ENCODE measurements around the gene OXCT1. TPM values are rescaled to one million over a fixed set of nuclear protein-coding genes. Genes with fewer than 3 reads are reported as not detected.

Gene OXCT1
- total and polyA plus RNA-seq, 9 of the 15 experiments (the other 6 are each of a cell fraction or from before 2014, with no cell fraction given): 24.7 to 61.2 (median 41.9) TPM

DNA sequence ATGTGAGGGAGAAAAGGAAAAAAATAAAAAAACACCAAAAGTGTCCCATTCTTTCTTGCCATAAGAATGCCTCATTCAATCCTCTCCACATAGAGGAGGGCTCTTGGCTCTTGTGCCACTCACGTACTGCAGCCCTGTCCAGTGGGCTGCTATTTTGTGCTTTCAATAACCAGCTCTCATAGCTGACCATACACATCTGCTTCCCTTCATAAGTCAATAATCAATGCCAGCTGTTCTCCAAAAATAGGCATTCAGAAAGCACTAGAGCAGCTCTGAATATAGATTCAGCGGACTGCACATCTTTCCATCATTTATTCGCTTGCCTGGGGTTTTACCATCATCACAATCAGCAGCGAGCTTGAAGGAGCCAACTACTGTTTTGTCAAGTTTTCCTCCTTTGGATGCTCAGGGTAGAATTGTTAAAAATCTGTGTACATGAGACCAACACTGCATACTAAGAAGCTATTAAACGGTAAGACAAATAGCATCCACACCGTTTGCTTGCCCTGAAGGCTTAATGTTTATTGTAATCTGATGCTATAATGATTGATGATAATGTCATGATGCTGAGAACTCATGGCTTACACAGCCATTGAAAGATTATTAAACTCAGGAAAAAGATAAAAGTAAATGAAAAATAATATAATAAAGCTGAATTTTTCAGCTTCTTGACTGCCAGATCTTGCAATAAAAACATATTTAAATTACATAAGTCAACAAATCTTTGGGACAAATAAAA lies 80.0 kb downstream of the OXCT1 start:
- BruUV-seq (replicated peaks): no TSS peak
- in situ Hi-C loops (cut with MboI): no loop called here
- Histone ChIP-seq H3K9me1 (ENCODE audit: control insufficient read depth, insufficient read depth, low read length) (no peaks in the 10 kb centered on the region), H3K9ac (ENCODE audit: insufficient read depth in 1 of 2, low read depth in 2 of 2, low read length in 2 of 2) (no peak overlapping the region), H3K36me3 (ENCODE audit: control insufficient read depth, insufficient read depth, low read length) (peaks cover 15% of the 10 kb centered on the region; the same call in 1 of the 3 replicates), H3K79me2 (ENCODE audit: control insufficient read depth, insufficient read depth, low read length) (no peaks in the 10 kb centered on the region), H4K20me1 (replicated peaks; ENCODE audit: control insufficient read depth, insufficient read depth, low read length) (no peaks in the 10 kb centered on the region), H3K27me3 (ENCODE audit: control insufficient read depth in 2 of 2, insufficient read depth in 2 of 2, low read length in 2 of 2) (no peaks in the 10 kb centered on the region), H3K4me3 (no peak overlapping the region), H3K9me3 (replicated peaks; ENCODE audit: control insufficient read depth, insufficient read depth, low read depth, low read length) (no peaks in the 10 kb centered on the region), H3K4me1 (replicated peaks in 1 of 2; ENCODE audit: control insufficient read depth in 2 of 2, insufficient read depth in 2 of 2, low read length in 2 of 2) (no peaks in the 10 kb centered on the region), H3K27ac (ENCODE audit: extremely low read depth, low read depth, low read length) (no peak overlapping the region), H2AFZ (ENCODE audit: low read depth, low read length) (no peak overlapping the region), H3K4me2 (ENCODE audit: insufficient read depth, low read length) (no peak overlapping the region)
- no peak for ATAC-seq
- POLR2A ChIA-PET: interaction anchor here (0.6 to 1.8 kb wide), 5 partner anchors 9 to 36 kb away, joined by 3 to 6 read pairs (median 3); no protein-coding TSS in a partner anchor
- intact Hi-C loops (cut with micrococcal nuclease): no loop called here
- no peak for FAIRE-seq
- DNase-seq (ENCODE audit: extremely low read depth in 1 of 4, low spot score in 3 of 4): no peak
- WGBS (ENCODE audit: insufficient coverage, low coverage, missing lambda C conversion rate): 32% methylated on average over 6 of the region's 6 CpGs
- CTCF ChIA-PET (ENCODE audit: low intra/inter-chr PET ratio): no interaction called here
- TF ChIP-seq TCF7 (IDR thresholded peaks at IDR 0.05; ENCODE audit: borderline replicate concordance) (no peak), LEF1 (IDR thresholded peaks at IDR 0.05) (no peak), CBX2 (IDR thresholded peaks at IDR 0.05; ENCODE audit: insufficient read depth, low read length, poor library complexity, severe bottlenecking) (no peak), NCOR1 (IDR thresholded peaks at IDR 0.05) (no peak), ELF4 (CRISPR knock-in tag; IDR thresholded peaks at IDR 0.05) (no peak), TCF7L2 (IDR thresholded peaks at IDR 0.05; ENCODE audit: low read depth, low read length) (no peak), PURB (CRISPR knock-in tag; IDR thresholded peaks at IDR 0.05; ENCODE audit: low read depth) (no peak), TARDBP (IDR thresholded peaks at IDR 0.05) (no peak), ZNF175 (CRISPR knock-in tag; IDR thresholded peaks at IDR 0.05; ENCODE audit: low read depth) (no peak), HOXB6 (CRISPR knock-in tag; IDR thresholded peaks at IDR 0.05; ENCODE audit: borderline replicate concordance) (no peak)
- TF ChIP-seq, protein P1, sequence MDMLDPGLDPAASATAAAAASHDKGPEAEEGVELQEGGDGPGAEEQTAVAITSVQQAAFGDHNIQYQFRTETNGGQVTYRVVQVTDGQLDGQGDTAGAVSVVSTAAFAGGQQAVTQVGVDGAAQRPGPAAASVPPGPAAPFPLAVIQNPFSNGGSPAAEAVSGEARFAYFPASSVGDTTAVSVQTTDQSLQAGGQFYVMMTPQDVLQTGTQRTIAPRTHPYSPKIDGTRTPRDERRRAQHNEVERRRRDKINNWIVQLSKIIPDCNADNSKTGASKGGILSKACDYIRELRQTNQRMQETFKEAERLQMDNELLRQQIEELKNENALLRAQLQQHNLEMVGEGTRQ (CRISPR knock-in tag; IDR thresholded peaks at IDR 0.05): no peak
- TF ChIP-seq, protein P2, sequence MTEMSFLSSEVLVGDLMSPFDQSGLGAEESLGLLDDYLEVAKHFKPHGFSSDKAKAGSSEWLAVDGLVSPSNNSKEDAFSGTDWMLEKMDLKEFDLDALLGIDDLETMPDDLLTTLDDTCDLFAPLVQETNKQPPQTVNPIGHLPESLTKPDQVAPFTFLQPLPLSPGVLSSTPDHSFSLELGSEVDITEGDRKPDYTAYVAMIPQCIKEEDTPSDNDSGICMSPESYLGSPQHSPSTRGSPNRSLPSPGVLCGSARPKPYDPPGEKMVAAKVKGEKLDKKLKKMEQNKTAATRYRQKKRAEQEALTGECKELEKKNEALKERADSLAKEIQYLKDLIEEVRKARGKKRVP (CRISPR knock-in tag; IDR thresholded peaks at IDR 0.05): no peak
- TF ChIP-seq, protein P3, sequence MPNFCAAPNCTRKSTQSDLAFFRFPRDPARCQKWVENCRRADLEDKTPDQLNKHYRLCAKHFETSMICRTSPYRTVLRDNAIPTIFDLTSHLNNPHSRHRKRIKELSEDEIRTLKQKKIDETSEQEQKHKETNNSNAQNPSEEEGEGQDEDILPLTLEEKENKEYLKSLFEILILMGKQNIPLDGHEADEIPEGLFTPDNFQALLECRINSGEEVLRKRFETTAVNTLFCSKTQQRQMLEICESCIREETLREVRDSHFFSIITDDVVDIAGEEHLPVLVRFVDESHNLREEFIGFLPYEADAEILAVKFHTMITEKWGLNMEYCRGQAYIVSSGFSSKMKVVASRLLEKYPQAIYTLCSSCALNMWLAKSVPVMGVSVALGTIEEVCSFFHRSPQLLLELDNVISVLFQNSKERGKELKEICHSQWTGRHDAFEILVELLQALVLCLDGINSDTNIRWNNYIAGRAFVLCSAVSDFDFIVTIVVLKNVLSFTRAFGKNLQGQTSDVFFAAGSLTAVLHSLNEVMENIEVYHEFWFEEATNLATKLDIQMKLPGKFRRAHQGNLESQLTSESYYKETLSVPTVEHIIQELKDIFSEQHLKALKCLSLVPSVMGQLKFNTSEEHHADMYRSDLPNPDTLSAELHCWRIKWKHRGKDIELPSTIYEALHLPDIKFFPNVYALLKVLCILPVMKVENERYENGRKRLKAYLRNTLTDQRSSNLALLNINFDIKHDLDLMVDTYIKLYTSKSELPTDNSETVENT (CRISPR knock-in tag; IDR thresholded peaks at IDR 0.05): no peak
- TF ChIP-seq, protein P4, sequence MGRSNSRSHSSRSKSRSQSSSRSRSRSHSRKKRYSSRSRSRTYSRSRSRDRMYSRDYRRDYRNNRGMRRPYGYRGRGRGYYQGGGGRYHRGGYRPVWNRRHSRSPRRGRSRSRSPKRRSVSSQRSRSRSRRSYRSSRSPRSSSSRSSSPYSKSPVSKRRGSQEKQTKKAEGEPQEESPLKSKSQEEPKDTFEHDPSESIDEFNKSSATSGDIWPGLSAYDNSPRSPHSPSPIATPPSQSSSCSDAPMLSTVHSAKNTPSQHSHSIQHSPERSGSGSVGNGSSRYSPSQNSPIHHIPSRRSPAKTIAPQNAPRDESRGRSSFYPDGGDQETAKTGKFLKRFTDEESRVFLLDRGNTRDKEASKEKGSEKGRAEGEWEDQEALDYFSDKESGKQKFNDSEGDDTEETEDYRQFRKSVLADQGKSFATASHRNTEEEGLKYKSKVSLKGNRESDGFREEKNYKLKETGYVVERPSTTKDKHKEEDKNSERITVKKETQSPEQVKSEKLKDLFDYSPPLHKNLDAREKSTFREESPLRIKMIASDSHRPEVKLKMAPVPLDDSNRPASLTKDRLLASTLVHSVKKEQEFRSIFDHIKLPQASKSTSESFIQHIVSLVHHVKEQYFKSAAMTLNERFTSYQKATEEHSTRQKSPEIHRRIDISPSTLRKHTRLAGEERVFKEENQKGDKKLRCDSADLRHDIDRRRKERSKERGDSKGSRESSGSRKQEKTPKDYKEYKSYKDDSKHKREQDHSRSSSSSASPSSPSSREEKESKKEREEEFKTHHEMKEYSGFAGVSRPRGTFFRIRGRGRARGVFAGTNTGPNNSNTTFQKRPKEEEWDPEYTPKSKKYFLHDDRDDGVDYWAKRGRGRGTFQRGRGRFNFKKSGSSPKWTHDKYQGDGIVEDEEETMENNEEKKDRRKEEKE (IDR thresholded peaks at IDR 0.05; ENCODE audit: borderline replicate concordance in 1 of 2, control insufficient read depth in 1 of 2, low read depth in 2 of 2, low read length in 1 of 2): no peak

Measured in K562 (cell line).